B cell (primary cell): Measurements from ENCODE around the gene SH3RF3. TPM values are rescaled to one million over a fixed set of nuclear protein-coding genes. Genes with fewer than 3 reads are reported as not detected.

Experiments used
- ATAC-seq: fragments of 200-7000 bp; cut with Tn5 transposase; one replicate; pipeline ENCODE4 v1.10.0; 2021; ENCODE audit warnings: low read depth, mild to moderate bottlenecking, moderate number of reproducible peaks, moderate library complexity
- CTCF ChIA-PET: fragments of 350-600 bp; sonication (Branson Sonifier 250); formaldehyde crosslinking; loops from one replicate; lab custom pipeline; 2021; ENCODE audit warnings: antibody characterized with exemption, inconsistent platforms; lab: Charles Lee
- POLR2A ChIA-PET: fragments of 350-600 bp; sonication (Branson Sonifier 250); formaldehyde crosslinking; loops from one replicate; lab custom pipeline; 2021; ENCODE audit warnings: antibody characterized with exemption; lab: Charles Lee
- DNase-seq: peaks from one replicate; pipeline ENCODE4 v3.0.0; 2013
- H2AFZ ChIP-seq: 2 replicates; pipeline ENCODE4 v1.6.1; 2012; ENCODE audit warnings: mild to moderate bottlenecking, low read depth, low read length; ENCODE audit not compliant: insufficient read depth, poor library complexity, severe bottlenecking
- H3K27ac ChIP-seq, 2 donors: 1 replicate in 1 of 2; 2 replicates in 1 of 2; pipeline ENCODE4 v1.5.1; 2012 to 2013; ENCODE audit warnings: low read length in 2 of 2, mild to moderate bottlenecking in 2 of 2, moderate library complexity in 1 of 2
- H3K27me3 ChIP-seq, 4 experiments: fragments of 200-600 bp in 1 of 4; sonication (generic) in 1 of 4; replicated peaks in 1 of 4; 1 replicate in 2 of 4; 2 replicates in 2 of 4; pipeline versions ENCODE4 v1.6.1 to v1.7.0; 2013 to 2016; ENCODE audit warnings: low read length in 3 of 4, mild to moderate bottlenecking in 2 of 4, mixed read lengths in 1 of 4, moderate library complexity in 1 of 4; ENCODE audit not compliant: insufficient read depth in 4 of 4, control insufficient read depth in 3 of 4; ENCODE audit errors: control extremely low read depth in 1 of 4
- H3K36me3 ChIP-seq, 2 experiments: replicated peaks in 1 of 2; 1 replicate in 1 of 2; 2 replicates in 1 of 2; pipeline versions ENCODE4 v1.6.1 to v1.7.1; 2013; ENCODE audit warnings: low read length in 1 of 2; ENCODE audit not compliant: insufficient read depth in 2 of 2, control insufficient read depth in 1 of 2; ENCODE audit errors: control extremely low read depth in 1 of 2, extremely low read depth in 1 of 2
- H3K4me1 ChIP-seq, 2 donors: fragments of 200-600 bp in 1 of 2; sonication (generic) in 1 of 2; 1 replicate in 1 of 2; 2 replicates in 1 of 2; pipeline versions ENCODE4 v1.5.1 to v1.6.1; 2013 to 2017; ENCODE audit warnings: low read length in 2 of 2; ENCODE audit not compliant: control insufficient read depth in 2 of 2, insufficient read depth in 2 of 2
- H3K4me2 ChIP-seq: replicated peaks from 2 replicates; pipeline ENCODE3; 2012; ENCODE audit warnings: mild to moderate bottlenecking, low read depth, low read length; ENCODE audit not compliant: poor library complexity, severe bottlenecking
- H3K4me3 ChIP-seq, 5 experiments: fragments of 200-600 bp in 1 of 5; sonication (generic) in 1 of 5; 1 replicate in 3 of 5; 2 replicates in 2 of 5; pipeline versions ENCODE4 v1.5.1 to v1.7.0; 2011 to 2016; ENCODE audit warnings: low read length in 4 of 5, mild to moderate bottlenecking in 4 of 5, low read depth in 2 of 5, control low read depth in 1 of 5, moderate library complexity in 1 of 5; ENCODE audit not compliant: insufficient read depth in 1 of 5; ENCODE audit errors: control extremely low read depth in 1 of 5, extremely low read depth in 1 of 5
- H3K79me2 ChIP-seq: fragments of 200-600 bp; sonication (generic); one replicate; pipeline ENCODE4 v1.6.0; 2016; ENCODE audit warnings: low read length; ENCODE audit not compliant: control insufficient read depth, insufficient read depth
- H3K9ac ChIP-seq: fragments of 200-600 bp; sonication (generic); 2 replicates; pipeline ENCODE4 v1.6.1; 2017; ENCODE audit warnings: mild to moderate bottlenecking, low read length, moderate library complexity
- H3K9me3 ChIP-seq, 3 donors: one replicate each; pipeline versions ENCODE4 v1.6.1 to v1.7.1; 2013; ENCODE audit warnings: low read length in 2 of 3; ENCODE audit not compliant: control insufficient read depth in 2 of 3, insufficient read depth in 1 of 3; ENCODE audit errors: control extremely low read depth in 1 of 3
- H4K20me1 ChIP-seq: 2 replicates; pipeline ENCODE4 v1.6.0; 2012; ENCODE audit warnings: mild to moderate bottlenecking, low read length; ENCODE audit not compliant: insufficient read depth, control insufficient read depth, poor library complexity, severe bottlenecking
- H3K27ac Mint-ChIP-seq: one replicate; pipeline ENCODE4 v1.8.0; 2021; ENCODE audit warnings: mixed read lengths
- H3K27me3 Mint-ChIP-seq: one replicate; pipeline ENCODE4 v1.8.0; 2021; ENCODE audit warnings: mixed read lengths
- H3K4me1 Mint-ChIP-seq: one replicate; pipeline ENCODE4 v1.8.0; 2021; ENCODE audit warnings: mixed read lengths
- H3K4me3 Mint-ChIP-seq: one replicate; pipeline ENCODE4 v1.8.0; 2021; ENCODE audit warnings: mixed read lengths
- H3K9me3 Mint-ChIP-seq: one replicate; pipeline ENCODE4 v1.8.0; 2022; ENCODE audit warnings: mixed read lengths; ENCODE audit not compliant: insufficient read depth
- EZH2 ChIP-seq: IDR thresholded peaks from 2 replicates; pipeline ENCODE4 v1.6.1; 2012; ENCODE audit warnings: borderline replicate concordance, low read depth, mild to moderate bottlenecking, moderate library complexity, low read length; ENCODE audit not compliant: insufficient read depth, poor library complexity, severe bottlenecking
- WGBS: methylation state at CpG from one replicate; pipeline ENCODE4 v1.1.5; 2013; ENCODE audit warnings: missing lambda C conversion rate; ENCODE audit not compliant: insufficient coverage; 5-methylcytosine and 5-hydroxymethylcytosine counted together
- intact Hi-C: fragments of 100-400 bp; cut with micrococcal nuclease; formaldehyde crosslinking; loops from one replicate; pipeline ENCODE4 v1.10.0; 2022
- polyA plus RNA-seq: library from polyadenylated mRNA; depleted of rRNA; stranded (reverse); fragments of >200 nt; gene quantifications from 2 replicates; pipeline ENCODE4 v1.2.3, GENCODE V29; 2012
- total RNA-seq, 2 donors: library from RNA; stranded (reverse); fragments of 120-200 nt in 1 of 2; gene quantifications; 1 replicate in 1 of 2; 2 replicates in 1 of 2; pipeline versions ENCODE4 v1.2.3 to v1.2.4, GENCODE V29; 2013 to 2022
- TF ChIP-seq, protein P1 (sequence below): fragments of 200-600 bp; IDR thresholded peaks from one replicate; pipeline ENCODE4 v1.8.0; 2022; ENCODE audit warnings: antibody characterized with exemption, mild to moderate bottlenecking

SH3RF3 gene
- total and polyA plus RNA-seq, 2 donors (not counting 1 experiment from before 2014, with no cell fraction given): 0.07 to 1.2 TPM

GRCh38 chr2:109153807-109154206 lies 24.8 kb downstream of the SH3RF3 start:
- 88% methylated on average over 5 of the region's 5 CpGs for WGBS
- H3K9me3 Mint-ChIP-seq: no peaks in the 10 kb centered on the region

GRCh38 chr2:109154226-109154625 lies 25.2 kb downstream of the SH3RF3 start:
- 85% methylated on average over 3 of the region's 3 CpGs for WGBS
- Histone ChIP-seq H3K27me3 (no peaks in the 10 kb centered on the region), H3K4me3 (no peak overlapping the region), H3K4me1 (no peaks in the 10 kb centered on the region), H3K79me2 (no peaks in the 10 kb centered on the region), H3K9ac (no peak overlapping the region), H3K36me3 (no peaks in the 10 kb centered on the region), H3K27ac (no peak overlapping the region), H3K4me2 (no peak overlapping the region), H2AFZ (no peak overlapping the region), H4K20me1 (no peaks in the 10 kb centered on the region), H3K9me3 (no peaks in the 10 kb centered on the region)
- no peak for DNase-seq
- Mint-ChIP-seq H3K9me3 (no peaks in the 10 kb centered on the region), H3K4me1 (peaks cover 2% of the 10 kb centered on the region), H3K4me3 (no peak overlapping the region), H3K27me3 (peaks cover 2% of the 10 kb centered on the region), H3K27ac (no peak overlapping the region)
- ATAC-seq: no peak
- no peak for TF ChIP-seq EZH2
- TF ChIP-seq, protein P1, sequence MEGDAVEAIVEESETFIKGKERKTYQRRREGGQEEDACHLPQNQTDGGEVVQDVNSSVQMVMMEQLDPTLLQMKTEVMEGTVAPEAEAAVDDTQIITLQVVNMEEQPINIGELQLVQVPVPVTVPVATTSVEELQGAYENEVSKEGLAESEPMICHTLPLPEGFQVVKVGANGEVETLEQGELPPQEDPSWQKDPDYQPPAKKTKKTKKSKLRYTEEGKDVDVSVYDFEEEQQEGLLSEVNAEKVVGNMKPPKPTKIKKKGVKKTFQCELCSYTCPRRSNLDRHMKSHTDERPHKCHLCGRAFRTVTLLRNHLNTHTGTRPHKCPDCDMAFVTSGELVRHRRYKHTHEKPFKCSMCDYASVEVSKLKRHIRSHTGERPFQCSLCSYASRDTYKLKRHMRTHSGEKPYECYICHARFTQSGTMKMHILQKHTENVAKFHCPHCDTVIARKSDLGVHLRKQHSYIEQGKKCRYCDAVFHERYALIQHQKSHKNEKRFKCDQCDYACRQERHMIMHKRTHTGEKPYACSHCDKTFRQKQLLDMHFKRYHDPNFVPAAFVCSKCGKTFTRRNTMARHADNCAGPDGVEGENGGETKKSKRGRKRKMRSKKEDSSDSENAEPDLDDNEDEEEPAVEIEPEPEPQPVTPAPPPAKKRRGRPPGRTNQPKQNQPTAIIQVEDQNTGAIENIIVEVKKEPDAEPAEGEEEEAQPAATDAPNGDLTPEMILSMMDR: no peak
- ChIA-PET CTCF (no interaction called here), POLR2A (no interaction called here)
- intact Hi-C loops: no loop called here

More at GRCh38 chr2:109153807-109154206, 24.8 kb downstream of the SH3RF3 start:
- Mint-ChIP-seq H3K27ac (no peak overlapping the region), H3K4me3 (no peak overlapping the region), H3K4me1 (peaks cover 2% of the 10 kb centered on the region), H3K27me3 (peaks cover 2% of the 10 kb centered on the region)
- H3K27me3 ChIP-seq: no peaks in the 10 kb centered on the region
- H3K36me3 ChIP-seq: no peaks in the 10 kb centered on the region
- no peaks in the 10 kb centered on the region for H4K20me1 ChIP-seq
- no peak overlapping the region for H3K4me3 ChIP-seq
- TF ChIP-seq EZH2: no peak
- TF ChIP-seq, protein P1: no peak
- ATAC-seq (no peak), DNase-seq (no peak)
- H3K9ac ChIP-seq: no peak overlapping the region
- H3K79me2 ChIP-seq: no peaks in the 10 kb centered on the region
- no peaks in the 10 kb centered on the region for H3K4me1 ChIP-seq
- H3K4me2 ChIP-seq: no peak overlapping the region
- no peak overlapping the region for H3K27ac ChIP-seq
- intact Hi-C loops: no loop called here
- CTCF ChIA-PET: no interaction called here
- no peak overlapping the region for H2AFZ ChIP-seq
- no peaks in the 10 kb centered on the region for H3K9me3 ChIP-seq
- POLR2A ChIA-PET: no interaction called here
